Liver (tissue), 9 donors: Measurements from ENCODE around the gene SUMO2. TPM values are rescaled to one million over a fixed set of nuclear protein-coding genes. Genes with fewer than 3 reads are reported as not detected.

Experiments used
- DNase-seq: peaks from one replicate; pipeline ENCODE4 v3.0.0-alpha.2; 2017; ENCODE audit warnings: low spot score
- H3K27ac ChIP-seq, 2 donors: one replicate each; pipeline ENCODE4 v1.7.0; 2013; ENCODE audit warnings: inconsistent platforms in 2 of 2, low read length in 2 of 2, control low read depth in 1 of 2, low read depth in 1 of 2, mild to moderate bottlenecking in 1 of 2
- H3K27me3 ChIP-seq, 4 donors: one replicate each; pipeline versions ENCODE4 v1.6.1 to v1.7.0; 2013; ENCODE audit warnings: low read length in 3 of 4, inconsistent platforms in 1 of 4, mild to moderate bottlenecking in 1 of 4, moderate library complexity in 1 of 4; ENCODE audit not compliant: control insufficient read depth in 4 of 4, insufficient read depth in 4 of 4
- H3K36me3 ChIP-seq, 4 donors: one replicate each; pipeline versions ENCODE4 v1.6.1 to v1.7.0; 2013; ENCODE audit warnings: low read length in 3 of 4, mild to moderate bottlenecking in 3 of 4, low read depth in 1 of 4, moderate library complexity in 1 of 4; ENCODE audit not compliant: control insufficient read depth in 4 of 4, insufficient read depth in 3 of 4
- H3K4me1 ChIP-seq, 4 donors: one replicate each; pipeline versions ENCODE4 v1.6.1 to v1.7.0; 2013; ENCODE audit warnings: low read length in 3 of 4, mild to moderate bottlenecking in 3 of 4, moderate library complexity in 1 of 4; ENCODE audit not compliant: control insufficient read depth in 4 of 4, insufficient read depth in 4 of 4
- H3K4me3 ChIP-seq, 3 donors: one replicate each; pipeline versions ENCODE4 v1.6.1 to v1.7.0; 2013; ENCODE audit warnings: low read length in 3 of 3, control low read depth in 1 of 3, low read depth in 1 of 3, mild to moderate bottlenecking in 1 of 3
- H3K9ac ChIP-seq, 2 donors: one replicate each; pipeline ENCODE4 v1.7.0; 2013; ENCODE audit warnings: low read length in 2 of 2, mild to moderate bottlenecking in 2 of 2, moderate library complexity in 2 of 2, control low read depth in 1 of 2, low read depth in 1 of 2
- H3K9me3 ChIP-seq, 4 donors: one replicate each; pipeline versions ENCODE4 v1.6.1 to v1.7.0; 2013; ENCODE audit warnings: low read length in 3 of 4; ENCODE audit not compliant: control insufficient read depth in 4 of 4
- ATF3 ChIP-seq: IDR thresholded peaks from 2 replicates; pipeline ENCODE4 v1.6.1; 2016; ENCODE audit warnings: antibody characterized with exemption
- CTCF ChIP-seq: fragments of 150-350 bp; IDR thresholded peaks from 2 replicates; pipeline ENCODE4 v1.5.1; 2017; ENCODE audit warnings: improper control_type of control experiment, low read depth, low read length; ENCODE audit not compliant: missing input control
- EGR1 ChIP-seq, 2 donors: IDR thresholded peaks; 2 replicates each; pipeline ENCODE4 v1.6.1; 2016 to 2018; ENCODE audit warnings: antibody characterized with exemption in 2 of 2, low read depth in 2 of 2
- FOXA1 ChIP-seq: IDR thresholded peaks from 2 replicates; pipeline ENCODE4 v1.6.1; 2016; ENCODE audit warnings: antibody characterized with exemption
- FOXA2 ChIP-seq: IDR thresholded peaks from 2 replicates; pipeline ENCODE4 v1.6.1; 2016; ENCODE audit warnings: antibody characterized with exemption
- GABPA ChIP-seq, 2 donors: IDR thresholded peaks in 1 of 2; conservative IDR thresholded peaks in 1 of 2; 2 replicates each; pipeline ENCODE4 v1.6.1; 2016; ENCODE audit warnings: antibody characterized with exemption in 2 of 2, mild to moderate bottlenecking in 1 of 2, moderate library complexity in 1 of 2
- HNF4A ChIP-seq, 2 donors: conservative IDR thresholded peaks; 2 replicates each; pipeline ENCODE4 v1.6.1; 2016; ENCODE audit warnings: antibody characterized with exemption in 2 of 2, mild to moderate bottlenecking in 2 of 2
- HNF4G ChIP-seq: IDR thresholded peaks from 2 replicates; pipeline ENCODE4 v1.6.1; 2016; ENCODE audit warnings: antibody characterized with exemption
- JUND ChIP-seq, 2 donors: IDR thresholded peaks; 2 replicates each; pipeline ENCODE4 v1.6.1; 2016; ENCODE audit warnings: antibody characterized with exemption in 2 of 2
- MAX ChIP-seq: IDR thresholded peaks from 2 replicates; pipeline ENCODE4 v1.6.1; 2016; ENCODE audit warnings: antibody characterized with exemption
- NR2F2 ChIP-seq: IDR thresholded peaks from 2 replicates; pipeline ENCODE4 v1.6.1; 2016; ENCODE audit warnings: antibody characterized with exemption
- RAD21 ChIP-seq, 2 donors: IDR thresholded peaks; 2 replicates each; pipeline ENCODE4 v1.6.1; 2016; ENCODE audit warnings: antibody characterized with exemption in 2 of 2, mild to moderate bottlenecking in 2 of 2
- RXRA ChIP-seq, 2 donors: IDR thresholded peaks; 2 replicates each; pipeline ENCODE4 v1.6.1; 2017 to 2018; ENCODE audit warnings: antibody characterized with exemption in 2 of 2, mild to moderate bottlenecking in 1 of 2
- SP1 ChIP-seq: IDR thresholded peaks from 2 replicates; pipeline ENCODE4 v1.6.1; 2018; ENCODE audit warnings: antibody characterized with exemption, mild to moderate bottlenecking
- TAF1 ChIP-seq: conservative IDR thresholded peaks from 2 replicates; pipeline ENCODE4 v1.6.1; 2016; ENCODE audit warnings: antibody characterized with exemption, mild to moderate bottlenecking
- YY1 ChIP-seq: IDR thresholded peaks from 2 replicates; pipeline ENCODE4 v1.6.1; 2016; ENCODE audit warnings: antibody characterized with exemption, mild to moderate bottlenecking
- ZBTB33 ChIP-seq: IDR thresholded peaks from 2 replicates; pipeline ENCODE4 v1.6.1; 2016; ENCODE audit warnings: antibody characterized with exemption
- WGBS: extraction: QIAGEN DNeasy Blood & Tissue Kit; methylation state at CpG from one replicate; pipeline ENCODE4 v1.1.7; 2013; 5-methylcytosine and 5-hydroxymethylcytosine counted together
- polyA plus RNA-seq, 2 donors: library from polyadenylated mRNA; stranded (reverse) in 1 of 2; unstranded in 1 of 2; fragments of 200-250 nt in 1 of 2; fragments of >200 nt in 1 of 2; fragmentation: Nextera tagmentation in 1 of 2; extraction: Ambion mirVana in 1 of 2; gene quantifications; one replicate each; pipeline versions ENCODE4 v1.2.1 to v1.2.3, GENCODE V29; 2013 to 2015
- total RNA-seq, 2 donors: library from RNA; depleted of rRNA; stranded (reverse); fragments of >200 nt; gene quantifications; one replicate each; pipeline ENCODE4 v1.2.3, GENCODE V29; 2014
- TF ChIP-seq, protein P1 (sequence below): IDR thresholded peaks from 2 replicates; pipeline ENCODE4 v1.6.1; 2016; ENCODE audit warnings: antibody characterized with exemption, mild to moderate bottlenecking
- donor health status: healthy.
- donor health status: healthy.
- donor health status: healthy.
- donor health status: healthy.
- donor health status: healthy.

The SUMO2 gene
- total and polyA plus RNA-seq, 4 donors: 20.9 to 160 (median 50.5) TPM

DNA sequence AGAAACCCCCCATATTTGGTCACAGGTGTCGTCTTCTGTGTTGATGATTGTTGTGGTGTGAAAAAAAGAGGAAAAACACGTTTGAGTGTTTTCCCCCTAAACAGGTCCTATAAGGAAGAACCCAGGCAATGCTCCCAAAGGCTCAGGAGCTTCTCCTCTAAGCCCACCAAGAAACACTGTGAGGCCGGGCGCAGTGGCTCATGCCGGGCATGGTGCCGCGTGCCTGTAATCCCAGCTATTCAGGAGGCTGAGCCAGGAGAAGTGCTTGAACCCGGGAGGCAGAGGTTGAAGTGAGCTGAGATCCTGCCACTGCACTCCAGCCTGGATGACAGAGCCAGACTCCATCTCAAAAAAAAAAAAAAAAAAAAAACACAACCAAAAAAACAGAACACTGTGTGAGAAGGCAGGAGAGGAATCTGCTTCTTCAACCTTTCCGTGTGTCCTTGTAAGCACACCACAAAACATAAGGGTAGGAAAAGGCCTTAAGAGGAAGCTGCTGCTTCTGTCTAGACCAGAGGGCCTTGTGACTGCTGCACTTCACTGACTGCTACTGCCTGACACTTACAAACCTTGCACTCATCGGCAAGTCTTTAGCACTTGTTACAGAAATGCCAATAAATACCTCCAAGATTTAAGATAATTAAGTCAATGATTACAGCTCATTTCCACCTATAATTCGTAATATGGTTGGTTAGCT is 37.8 kb downstream of the SUMO2 start:
- H3K4me3 ChIP-seq: no peak overlapping the region
- H3K36me3 ChIP-seq: peaks cover 3 to 19% (median 5%) of the 10 kb centered on the region in 4 donors
- H3K9ac ChIP-seq: no peak overlapping the region
- no peak for DNase-seq
- H3K9me3 ChIP-seq: no peaks in the 10 kb centered on the region
- no peak overlapping the region for H3K27ac ChIP-seq
- peaks cover 0 to 2% (median 0%) of the 10 kb centered on the region in 4 donors for H3K4me1 ChIP-seq
- TF ChIP-seq ATF3 (no peak), EGR1 (IDR thresholded peaks at IDR 0.05; ENCODE audit: low read depth in 2 of 2) (no peak), SP1 (no peak), TAF1 (no peak), FOXA1 (no peak), GABPA (IDR thresholded peaks at IDR 0.05 in 1 of 2, conservative IDR thresholded peaks at IDR 0.05 in 1 of 2) (no peak), CTCF (no peak), HNF4A (conservative IDR thresholded peaks at IDR 0.05) (no peak), RXRA (IDR thresholded peaks at IDR 0.05) (no peak), HNF4G (no peak), RAD21 (IDR thresholded peaks at IDR 0.05) (no peak), FOXA2 (no peak), MAX (no peak), JUND (IDR thresholded peaks at IDR 0.05) (no peak), YY1 (no peak)
- TF ChIP-seq, protein P1, sequence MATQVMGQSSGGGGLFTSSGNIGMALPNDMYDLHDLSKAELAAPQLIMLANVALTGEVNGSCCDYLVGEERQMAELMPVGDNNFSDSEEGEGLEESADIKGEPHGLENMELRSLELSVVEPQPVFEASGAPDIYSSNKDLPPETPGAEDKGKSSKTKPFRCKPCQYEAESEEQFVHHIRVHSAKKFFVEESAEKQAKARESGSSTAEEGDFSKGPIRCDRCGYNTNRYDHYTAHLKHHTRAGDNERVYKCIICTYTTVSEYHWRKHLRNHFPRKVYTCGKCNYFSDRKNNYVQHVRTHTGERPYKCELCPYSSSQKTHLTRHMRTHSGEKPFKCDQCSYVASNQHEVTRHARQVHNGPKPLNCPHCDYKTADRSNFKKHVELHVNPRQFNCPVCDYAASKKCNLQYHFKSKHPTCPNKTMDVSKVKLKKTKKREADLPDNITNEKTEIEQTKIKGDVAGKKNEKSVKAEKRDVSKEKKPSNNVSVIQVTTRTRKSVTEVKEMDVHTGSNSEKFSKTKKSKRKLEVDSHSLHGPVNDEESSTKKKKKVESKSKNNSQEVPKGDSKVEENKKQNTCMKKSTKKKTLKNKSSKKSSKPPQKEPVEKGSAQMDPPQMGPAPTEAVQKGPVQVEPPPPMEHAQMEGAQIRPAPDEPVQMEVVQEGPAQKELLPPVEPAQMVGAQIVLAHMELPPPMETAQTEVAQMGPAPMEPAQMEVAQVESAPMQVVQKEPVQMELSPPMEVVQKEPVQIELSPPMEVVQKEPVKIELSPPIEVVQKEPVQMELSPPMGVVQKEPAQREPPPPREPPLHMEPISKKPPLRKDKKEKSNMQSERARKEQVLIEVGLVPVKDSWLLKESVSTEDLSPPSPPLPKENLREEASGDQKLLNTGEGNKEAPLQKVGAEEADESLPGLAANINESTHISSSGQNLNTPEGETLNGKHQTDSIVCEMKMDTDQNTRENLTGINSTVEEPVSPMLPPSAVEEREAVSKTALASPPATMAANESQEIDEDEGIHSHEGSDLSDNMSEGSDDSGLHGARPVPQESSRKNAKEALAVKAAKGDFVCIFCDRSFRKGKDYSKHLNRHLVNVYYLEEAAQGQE: no peak
- 92% methylated on average over 11 of the region's 11 CpGs for WGBS
- H3K27me3 ChIP-seq: no peaks in the 10 kb centered on the region

DNA sequence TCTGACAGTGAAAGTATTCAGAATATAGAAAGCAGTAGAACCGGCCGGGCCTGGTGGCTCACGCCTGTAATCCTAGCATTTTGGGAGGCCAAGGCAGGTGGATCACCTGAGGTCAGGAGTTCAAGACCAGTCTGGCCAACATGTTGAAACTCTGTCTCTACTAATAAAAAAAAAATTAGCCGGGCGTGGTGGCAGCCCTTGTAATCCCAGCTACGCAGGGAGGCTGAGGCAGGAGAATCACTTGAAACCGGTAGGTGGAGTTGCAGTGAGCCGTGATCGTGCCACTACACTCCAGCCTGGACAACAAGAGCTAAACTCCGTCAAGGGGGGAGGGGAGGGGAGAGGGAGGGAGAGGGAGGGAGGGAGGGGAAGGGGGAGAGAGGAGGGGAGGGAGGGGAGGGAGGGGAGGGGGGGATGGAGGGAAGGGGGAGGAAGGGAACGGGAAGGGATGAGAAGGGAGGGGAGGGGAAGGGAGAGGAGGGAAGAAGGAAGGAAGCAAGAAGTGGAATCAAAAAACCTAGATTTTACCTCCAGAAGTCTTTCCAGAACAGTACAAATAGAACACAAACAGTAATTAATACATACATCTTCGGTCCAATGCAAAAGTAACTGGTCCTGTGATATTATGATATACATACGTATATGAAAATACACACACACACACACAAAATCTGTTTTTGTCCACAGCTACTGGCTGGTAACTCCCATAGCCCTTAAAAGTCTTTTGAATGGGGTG is 40.4 kb downstream of the SUMO2 start:
- no peaks in the 10 kb centered on the region for H3K9me3 ChIP-seq
- WGBS: 90% methylated on average over 13 of the region's 13 CpGs
- H3K4me3 ChIP-seq: no peak overlapping the region
- no peak overlapping the region for H3K9ac ChIP-seq
- no peaks in the 10 kb centered on the region for H3K4me1 ChIP-seq
- no peaks in the 10 kb centered on the region for H3K27me3 ChIP-seq
- no peak overlapping the region for H3K27ac ChIP-seq
- H3K36me3 ChIP-seq: peaks cover 3 to 19% (median 4%) of the 10 kb centered on the region in 4 donors
- DNase-seq: no peak
- no peak for TF ChIP-seq NR2F2
- no peak for TF ChIP-seq ATF3
- no peak for TF ChIP-seq RAD21 (IDR thresholded peaks at IDR 0.05)
- TF ChIP-seq MAX: no peak
- TF ChIP-seq FOXA1: no peak
- no peak for TF ChIP-seq FOXA2
- no peak for TF ChIP-seq GABPA (IDR thresholded peaks at IDR 0.05 in 1 of 2, conservative IDR thresholded peaks at IDR 0.05 in 1 of 2)
- no peak for TF ChIP-seq ZBTB33
- TF ChIP-seq HNF4A (conservative IDR thresholded peaks at IDR 0.05): no peak
- TF ChIP-seq, protein P1: no peak
- no peak for TF ChIP-seq RXRA (IDR thresholded peaks at IDR 0.05)
- no peak for TF ChIP-seq YY1
